ENCODE measurements around the gene PXT1.

DNA sequence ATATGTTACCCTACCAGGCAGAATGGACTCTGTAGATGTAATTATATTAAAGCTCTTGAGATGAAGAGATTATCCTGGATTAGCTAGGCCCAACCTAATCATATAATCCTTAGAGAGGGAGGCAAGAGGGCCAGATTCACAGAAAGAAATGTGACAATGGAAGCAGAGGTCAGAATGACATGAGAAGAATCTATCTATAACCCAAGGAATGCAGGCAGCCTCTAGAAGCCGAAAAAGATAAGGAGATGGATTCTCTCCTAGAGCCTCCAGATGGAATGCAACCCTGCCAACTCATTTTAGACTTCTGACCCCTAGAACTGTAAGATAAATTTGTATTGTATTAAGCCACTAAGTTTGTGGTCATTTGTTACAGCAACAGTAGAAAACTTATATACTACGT lies 12.3 kb downstream of the PXT1 start:
- TF ChIP-seq, protein P1, sequence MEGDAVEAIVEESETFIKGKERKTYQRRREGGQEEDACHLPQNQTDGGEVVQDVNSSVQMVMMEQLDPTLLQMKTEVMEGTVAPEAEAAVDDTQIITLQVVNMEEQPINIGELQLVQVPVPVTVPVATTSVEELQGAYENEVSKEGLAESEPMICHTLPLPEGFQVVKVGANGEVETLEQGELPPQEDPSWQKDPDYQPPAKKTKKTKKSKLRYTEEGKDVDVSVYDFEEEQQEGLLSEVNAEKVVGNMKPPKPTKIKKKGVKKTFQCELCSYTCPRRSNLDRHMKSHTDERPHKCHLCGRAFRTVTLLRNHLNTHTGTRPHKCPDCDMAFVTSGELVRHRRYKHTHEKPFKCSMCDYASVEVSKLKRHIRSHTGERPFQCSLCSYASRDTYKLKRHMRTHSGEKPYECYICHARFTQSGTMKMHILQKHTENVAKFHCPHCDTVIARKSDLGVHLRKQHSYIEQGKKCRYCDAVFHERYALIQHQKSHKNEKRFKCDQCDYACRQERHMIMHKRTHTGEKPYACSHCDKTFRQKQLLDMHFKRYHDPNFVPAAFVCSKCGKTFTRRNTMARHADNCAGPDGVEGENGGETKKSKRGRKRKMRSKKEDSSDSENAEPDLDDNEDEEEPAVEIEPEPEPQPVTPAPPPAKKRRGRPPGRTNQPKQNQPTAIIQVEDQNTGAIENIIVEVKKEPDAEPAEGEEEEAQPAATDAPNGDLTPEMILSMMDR (IDR thresholded peaks at IDR 0.05; ENCODE audit: poor library complexity), result no peak
- TF ChIP-seq EZH2 (IDR thresholded peaks at IDR 0.05; ENCODE audit: borderline replicate concordance) (no peak), EZH2phosphoT487 (IDR thresholded peaks at IDR 0.05; ENCODE audit: low read depth, severe bottlenecking, unreplicated experiment) (no peak)
